Measurements from ENCODE around the gene PUM1.
A peak's percentile ranks its signal among the peaks of the same experiment; 100 is the strongest.

Gene PUM1

GRCh38 chr1:31038360-31038759 is 27.2 kb downstream of the PUM1 start:
- Mint-ChIP-seq H3K4me1 (peaks cover 27% of the 10 kb centered on the region), H3K27ac (no peak overlapping the region), H3K27me3 (ENCODE audit: low read depth) (no peaks in the 10 kb centered on the region), H3K36me3 (ENCODE audit: low read depth) (peaks cover 45% of the 10 kb centered on the region), H3K9me3 (no peaks in the 10 kb centered on the region), H3K4me3 (no peak overlapping the region)
- TF ChIP-seq CTCF (IDR thresholded peaks at IDR 0.05; ENCODE audit: unreplicated experiment in 3 of 3): no peak

GRCh38 chr1:31036749-31037500 is 28.6 kb downstream of the PUM1 start:
- no peaks in the 10 kb centered on the region for H3K27me3 Mint-ChIP-seq (ENCODE audit: low read depth)
- no peak for TF ChIP-seq CTCF (IDR thresholded peaks at IDR 0.05; ENCODE audit: unreplicated experiment in 3 of 3)
- H3K27ac Mint-ChIP-seq: peak overlapping the region in 2 of 3 experiments; percentile 21 to 30
- peaks cover 37% of the 10 kb centered on the region for H3K36me3 Mint-ChIP-seq (ENCODE audit: low read depth)
- no peak overlapping the region for H3K4me3 Mint-ChIP-seq
- peaks cover 29% of the 10 kb centered on the region for H3K4me1 Mint-ChIP-seq
- H3K9me3 Mint-ChIP-seq: no peaks in the 10 kb centered on the region

GRCh38 chr1:31033598-31033997 is 31.9 kb downstream of the PUM1 start:
- H3K36me3 Mint-ChIP-seq (ENCODE audit: low read depth): peaks cover 34% of the 10 kb centered on the region
- peaks cover 42% of the 10 kb centered on the region for H3K4me1 Mint-ChIP-seq
- no peaks in the 10 kb centered on the region for H3K9me3 Mint-ChIP-seq
- no peak overlapping the region for H3K4me3 Mint-ChIP-seq
- peak overlapping the region in 2 of 3 experiments; percentile 21 to 42 for H3K27ac Mint-ChIP-seq
- no peaks in the 10 kb centered on the region for H3K27me3 Mint-ChIP-seq (ENCODE audit: low read depth)
- no peak for TF ChIP-seq CTCF (IDR thresholded peaks at IDR 0.05; ENCODE audit: unreplicated experiment in 3 of 3)

GRCh38 chr1:31032266-31032665 is 33.3 kb downstream of the PUM1 start:
- Mint-ChIP-seq H3K36me3 (ENCODE audit: low read depth) (peaks cover 34% of the 10 kb centered on the region), H3K27ac (no peak overlapping the region), H3K9me3 (no peaks in the 10 kb centered on the region), H3K4me1 (peaks cover 42% of the 10 kb centered on the region), H3K4me3 (no peak overlapping the region), H3K27me3 (ENCODE audit: low read depth) (no peaks in the 10 kb centered on the region)
- TF ChIP-seq CTCF (IDR thresholded peaks at IDR 0.05; ENCODE audit: unreplicated experiment in 3 of 3): no peak

GRCh38 chr1:31031330-31032143 is 34.0 kb downstream of the PUM1 start:
- Mint-ChIP-seq H3K36me3 (ENCODE audit: low read depth) (peaks cover 30% of the 10 kb centered on the region), H3K4me3 (no peak overlapping the region), H3K4me1 (peaks cover 37% of the 10 kb centered on the region), H3K27ac (peak overlapping the region in 1 of 3 experiments; percentile 29), H3K27me3 (ENCODE audit: low read depth) (no peaks in the 10 kb centered on the region), H3K9me3 (no peaks in the 10 kb centered on the region)
- no peak for TF ChIP-seq CTCF (IDR thresholded peaks at IDR 0.05; ENCODE audit: unreplicated experiment in 3 of 3)

Measured in nephron (organoid).